ENCODE measurements around the gene RHBDD1. TPM values are rescaled to one million over a fixed set of nuclear protein-coding genes. Genes with fewer than 3 reads are reported as not detected.

RHBDD1 gene, protein sequence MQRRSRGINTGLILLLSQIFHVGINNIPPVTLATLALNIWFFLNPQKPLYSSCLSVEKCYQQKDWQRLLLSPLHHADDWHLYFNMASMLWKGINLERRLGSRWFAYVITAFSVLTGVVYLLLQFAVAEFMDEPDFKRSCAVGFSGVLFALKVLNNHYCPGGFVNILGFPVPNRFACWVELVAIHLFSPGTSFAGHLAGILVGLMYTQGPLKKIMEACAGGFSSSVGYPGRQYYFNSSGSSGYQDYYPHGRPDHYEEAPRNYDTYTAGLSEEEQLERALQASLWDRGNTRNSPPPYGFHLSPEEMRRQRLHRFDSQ
- total RNA-seq: 29.5 TPM
- long read RNA-seq, full-length matches to known transcripts: 9 of 20 reads
- long read RNA-seq, partial matches to known transcripts: 0 of 20 reads
- long read RNA-seq, other reads (novel, unspliced or antisense): 11 of 20 reads

DNA sequence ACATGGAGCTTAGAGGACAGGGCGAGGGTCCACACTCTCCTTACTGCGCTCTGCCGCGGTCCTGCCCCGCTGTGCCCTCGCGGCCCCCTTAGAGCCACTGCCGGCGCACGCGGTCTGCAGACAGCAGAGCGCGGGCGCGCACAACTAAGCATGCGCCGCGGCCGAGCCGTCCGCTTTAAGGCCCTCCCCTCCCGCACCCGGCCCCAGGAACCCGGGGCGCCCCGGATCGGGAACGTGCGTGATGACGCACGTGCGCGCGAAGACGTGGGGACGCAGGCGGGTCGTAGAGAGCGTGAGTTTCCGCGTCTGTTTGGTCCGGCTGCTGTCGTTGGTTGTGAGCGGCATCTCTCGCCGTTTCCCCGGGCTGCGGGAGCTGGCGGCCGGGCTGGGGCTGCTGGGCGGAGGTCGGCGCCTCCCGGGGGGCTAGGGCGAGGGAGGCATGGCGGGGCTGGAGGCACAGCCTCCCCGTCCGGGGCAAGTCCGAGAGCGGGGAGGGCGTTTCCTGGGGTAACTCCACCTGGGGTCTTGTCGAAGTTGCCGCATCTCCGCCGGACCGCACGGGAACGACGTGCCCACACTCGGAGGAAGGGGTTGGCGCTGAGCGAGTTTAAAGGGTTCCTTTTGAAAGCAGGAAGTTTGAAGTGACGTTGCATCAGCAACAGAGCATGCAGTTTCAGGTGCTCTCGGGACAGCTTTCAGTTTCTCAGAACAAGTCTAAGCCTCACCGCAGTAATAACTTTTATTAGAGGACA is at the start of gene RHBDD1:
Gene RHBDD1 (plus strand): TSS at position 259 of the 752 bp plus-strand sequence. CDS start 28,640 bp downstream, outside the sequence.
- ATAC-seq (ENCODE audit: poor library complexity) (peak; percentile 99), DNase-seq (peak; percentile 97)
- intact Hi-C loops (cut with DNase I): no loop called here

DNA sequence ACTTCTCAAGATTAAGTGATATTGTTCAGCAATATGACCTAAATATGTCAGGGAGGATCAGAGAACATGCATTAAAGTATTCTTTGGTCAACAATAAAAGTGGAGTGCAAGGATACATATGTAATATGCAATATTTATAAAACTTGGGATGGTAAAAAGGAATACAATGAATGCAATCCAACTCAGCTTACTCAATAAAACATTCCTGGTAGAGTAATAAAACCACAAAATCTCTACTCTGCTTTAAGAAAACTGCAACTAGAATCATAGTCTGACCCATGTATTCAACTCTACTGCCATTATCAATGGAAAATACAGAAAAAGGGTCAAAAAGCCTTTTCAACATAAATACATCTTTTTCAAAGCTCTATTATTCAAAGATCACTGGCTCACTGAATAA is 47.8 kb upstream of the RHBDD1 start:
- intact Hi-C loops (cut with DNase I): no loop called here
- ATAC-seq (ENCODE audit: poor library complexity): no peak

DNA sequence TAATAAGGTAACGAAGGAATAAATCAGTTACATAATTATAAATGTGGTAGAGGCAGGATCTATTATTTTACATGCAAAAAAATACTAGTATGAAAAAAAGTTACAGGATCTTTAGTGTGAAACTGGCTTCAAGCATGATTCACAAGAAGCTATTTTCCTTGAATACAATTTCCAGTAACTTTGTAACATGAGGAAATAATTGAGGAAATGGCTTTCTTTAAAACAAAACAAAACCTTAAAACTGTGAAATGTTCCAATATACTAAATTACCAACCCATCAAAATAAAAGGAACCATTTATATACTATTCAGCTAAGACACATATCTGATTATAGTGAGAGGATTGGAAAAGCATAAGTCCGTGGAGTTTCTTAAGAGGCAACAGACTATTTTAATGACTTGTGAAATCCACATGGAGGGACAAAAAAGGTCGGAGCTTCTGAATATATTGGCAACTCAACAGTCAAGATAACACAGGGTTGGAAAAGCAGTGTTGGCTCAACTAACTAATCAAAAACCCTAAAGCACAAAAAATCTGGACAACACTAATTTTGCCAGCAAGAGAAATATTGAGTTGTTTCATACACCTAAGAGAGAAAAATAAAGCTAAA is 46.9 kb upstream of the RHBDD1 start:
- intact Hi-C loops (cut with DNase I): no loop called here
- DNase-seq (no peak), ATAC-seq (ENCODE audit: poor library complexity) (no peak)

More for the DNA sequence above, 47.8 kb upstream of the RHBDD1 start:
- no peak for DNase-seq

DNA sequence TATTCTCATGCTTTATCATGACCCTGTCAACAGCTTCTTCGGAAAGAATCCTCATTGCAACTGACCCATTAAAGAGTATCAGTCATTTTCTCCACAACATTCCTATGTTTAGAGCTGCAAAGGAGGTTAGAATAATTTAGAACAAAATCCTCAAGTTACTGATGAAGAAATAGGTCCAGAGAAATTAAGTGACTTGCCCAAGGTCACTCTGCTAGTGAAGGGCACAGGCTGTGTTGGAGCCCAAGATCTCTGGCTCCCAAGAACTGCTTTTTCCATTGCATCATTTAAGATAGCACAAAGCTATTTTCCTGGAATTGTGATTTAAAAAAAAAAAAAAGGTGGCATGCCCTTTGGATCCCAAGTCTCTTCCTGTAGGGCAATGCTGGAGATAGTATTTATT is 45.8 kb upstream of the RHBDD1 start:
- DNase-seq: no peak
- intact Hi-C loops (cut with DNase I): loop anchor here (10.0 kb wide), 3 partner anchors 65 to 345 kb away; no protein-coding TSS in a partner anchor
- peak; percentile 5 for ATAC-seq (ENCODE audit: poor library complexity)

DNA sequence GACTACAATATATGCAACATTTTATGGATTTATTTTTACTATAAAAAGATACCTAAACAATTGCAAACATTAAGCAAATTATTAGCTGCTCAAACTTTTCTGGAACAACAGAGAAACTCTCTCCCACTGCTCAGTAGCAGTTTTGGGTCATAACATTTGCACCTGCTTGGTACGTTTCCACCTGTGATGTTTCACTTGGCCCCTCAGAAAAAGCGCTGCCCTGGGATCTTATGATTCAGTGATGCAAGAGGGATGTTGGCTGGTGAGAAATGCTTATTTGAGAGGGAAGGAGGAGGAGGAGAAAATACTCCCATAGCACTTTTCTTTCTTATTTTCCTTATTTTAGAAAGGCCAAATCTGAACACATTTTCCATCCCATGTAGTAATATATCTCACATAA is 45.4 kb upstream of the RHBDD1 start:
- DNase-seq: no peak
- intact Hi-C loops (cut with DNase I): loop anchor here (10.0 kb wide), 3 partner anchors 66 to 346 kb away; no protein-coding TSS in a partner anchor
- ATAC-seq (ENCODE audit: poor library complexity): no peak

DNA sequence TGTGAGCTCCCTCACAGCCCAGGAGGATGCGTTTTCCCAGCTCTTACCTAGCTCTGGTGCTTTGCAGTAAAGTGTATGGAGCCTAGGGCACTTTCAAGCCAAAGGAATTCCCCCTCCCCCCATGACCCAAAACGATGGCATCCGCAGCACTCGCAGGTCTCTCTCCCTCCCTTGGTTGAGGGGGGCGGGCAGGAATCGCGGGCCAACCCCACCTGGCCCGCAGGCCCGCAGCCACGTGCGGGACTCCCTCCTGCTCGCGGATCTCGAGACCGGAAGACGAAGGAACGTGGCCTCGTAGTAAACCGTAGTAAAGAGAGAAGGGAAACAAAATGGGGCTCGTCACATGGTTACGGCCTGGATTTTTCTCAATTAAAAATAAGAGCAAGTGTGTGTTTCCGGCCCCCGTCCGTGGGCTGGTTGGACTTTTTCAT is 44.8 kb upstream of the RHBDD1 start:
- DNase-seq (no peak), ATAC-seq (ENCODE audit: poor library complexity) (peak; percentile 20)
- intact Hi-C loops (cut with DNase I): loop anchor here (10.0 kb wide), 3 partner anchors 66 to 346 kb away; no protein-coding TSS in a partner anchor

DNA sequence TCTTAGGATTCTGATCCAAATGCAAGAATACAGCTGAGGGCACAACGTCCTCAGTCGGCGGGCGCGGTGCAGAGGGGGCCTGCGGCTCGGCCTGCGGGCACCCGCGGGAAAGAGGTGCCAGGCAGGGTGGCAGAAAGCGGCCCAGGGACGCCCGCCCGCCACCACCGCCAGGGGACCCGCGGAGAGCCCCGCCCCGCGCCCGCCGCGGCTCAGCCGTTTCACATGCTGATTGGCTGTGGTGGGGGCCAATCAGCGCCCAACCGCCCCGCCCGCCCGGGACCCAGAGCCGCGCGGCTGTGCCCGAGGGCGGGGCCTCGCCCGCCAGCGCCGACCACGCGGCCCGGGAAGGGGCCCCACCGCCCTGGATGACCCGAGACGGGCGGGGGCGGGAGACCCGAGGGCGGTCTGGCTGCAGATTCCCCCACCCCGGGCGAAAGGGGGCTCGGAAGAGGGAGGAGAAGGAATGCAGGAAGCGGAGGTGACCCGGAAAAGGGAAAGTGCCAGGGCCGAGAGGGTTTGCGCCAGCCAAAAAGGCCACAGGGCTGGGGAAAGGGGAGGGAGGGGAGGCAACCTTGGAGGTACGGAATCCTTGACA is 44.3 kb upstream of the RHBDD1 start:
- intact Hi-C loops (cut with DNase I): loop anchor here (10.0 kb wide), 3 partner anchors 67 to 347 kb away; no protein-coding TSS in a partner anchor
- peak; percentile 93 for ATAC-seq (ENCODE audit: poor library complexity)
- DNase-seq: peak; percentile 95

DNA sequence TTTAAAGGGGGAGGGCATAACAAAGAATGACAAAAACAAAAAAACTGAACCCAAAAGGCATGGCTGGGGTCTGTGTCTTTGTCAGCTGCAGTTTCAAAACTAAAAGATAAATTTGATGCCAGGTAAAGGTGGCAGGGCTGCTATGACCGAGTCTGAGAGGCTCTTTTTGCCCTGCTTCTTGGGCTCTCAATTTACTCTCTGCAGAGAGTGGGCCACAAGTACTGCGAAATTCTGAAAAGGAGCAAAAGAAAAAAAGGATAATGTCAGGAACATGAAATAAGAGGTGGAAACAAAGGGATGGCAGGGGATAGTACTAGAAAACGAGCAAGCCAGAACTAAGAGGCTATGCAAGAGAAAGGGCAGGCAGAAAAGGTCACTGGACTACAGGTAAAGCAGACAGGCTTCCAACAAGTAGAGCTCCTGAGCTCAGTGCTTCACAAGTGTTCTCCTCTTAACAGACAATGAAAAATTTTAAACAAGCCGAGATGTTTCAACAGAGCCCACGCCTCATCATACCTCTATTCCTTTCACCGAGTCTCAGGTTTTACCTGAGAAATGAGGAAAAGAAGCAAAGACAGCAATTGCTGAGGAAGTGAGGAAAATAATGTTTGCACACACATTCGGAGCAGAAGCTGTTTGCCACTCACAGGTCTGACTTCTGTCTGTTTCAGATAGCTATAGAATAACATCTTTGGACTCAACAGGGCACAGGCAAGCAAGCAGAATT is 43.5 kb upstream of the RHBDD1 start:
- DNase-seq (no peak), ATAC-seq (ENCODE audit: poor library complexity) (no peak)
- intact Hi-C loops (cut with DNase I): loop anchor here (10.0 kb wide), 3 partner anchors 68 to 348 kb away; no protein-coding TSS in a partner anchor

DNA sequence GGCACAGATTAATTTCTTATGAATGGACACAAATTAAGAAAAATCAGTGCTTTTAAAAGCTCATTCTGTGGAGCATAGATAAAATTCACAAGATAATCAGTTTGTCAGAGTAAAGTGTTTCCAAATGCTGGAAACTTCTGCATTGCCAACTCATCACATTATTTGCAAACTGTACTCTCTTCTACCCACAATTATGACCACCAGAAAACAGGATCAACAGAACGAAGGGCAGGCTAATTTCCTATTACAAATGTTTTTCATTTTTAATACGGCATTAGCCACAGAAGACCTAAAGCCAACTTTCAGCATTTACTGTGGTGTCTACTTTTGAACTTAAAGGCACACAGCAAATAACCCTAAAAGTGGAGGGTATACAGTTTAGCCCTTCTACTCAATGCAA is 42.2 kb upstream of the RHBDD1 start:
- intact Hi-C loops (cut with DNase I): loop anchor here (10.0 kb wide), 3 partner anchors 69 to 349 kb away; no protein-coding TSS in a partner anchor
- DNase-seq (no peak), ATAC-seq (ENCODE audit: poor library complexity) (no peak)

DNA sequence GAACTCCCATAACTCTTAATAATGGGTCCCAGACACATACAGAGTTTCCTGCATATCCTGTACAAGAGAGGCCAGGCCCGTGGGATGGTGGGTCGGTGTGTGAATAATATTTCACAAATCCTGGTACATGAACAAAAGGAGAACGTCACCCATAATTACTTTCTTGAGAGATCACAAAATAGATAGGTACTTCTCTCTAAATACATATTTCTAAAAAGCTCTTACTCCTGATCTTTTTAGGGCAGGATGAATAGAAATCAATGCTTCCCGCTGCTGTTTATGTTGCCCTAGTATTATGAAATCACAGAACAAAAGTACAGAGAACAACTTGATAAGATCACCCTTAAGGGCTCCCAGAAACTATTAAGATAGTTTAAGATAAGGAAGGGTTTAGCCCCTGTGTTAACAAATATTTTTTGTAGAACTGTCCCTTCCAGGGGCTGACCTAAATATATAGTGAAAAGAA is 41.6 kb upstream of the RHBDD1 start:
- ATAC-seq (ENCODE audit: poor library complexity): no peak
- no peak for DNase-seq
- intact Hi-C loops (cut with DNase I): loop anchor here (10.0 kb wide), 3 partner anchors 69 to 349 kb away; no protein-coding TSS in a partner anchor

DNA sequence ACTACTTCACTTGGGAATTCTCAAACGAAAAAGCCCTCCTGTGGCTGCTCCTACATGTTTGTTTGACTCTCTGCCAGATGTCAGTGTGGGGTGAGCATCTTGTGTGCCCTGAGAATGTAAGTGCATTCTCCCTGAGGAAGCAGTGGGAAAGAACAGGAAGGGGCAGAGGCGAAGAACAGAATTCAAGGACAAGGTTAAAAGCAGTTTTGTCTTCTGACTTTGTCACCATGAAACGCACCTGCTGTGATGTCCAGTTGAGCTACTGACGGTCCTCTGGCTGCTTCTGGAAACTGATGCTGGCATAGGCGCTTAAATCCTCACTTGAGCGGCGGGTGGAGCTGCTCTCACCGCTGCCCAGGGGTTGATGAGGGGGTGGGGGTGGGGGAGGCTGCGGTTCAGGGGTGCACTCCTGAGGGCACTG is 41.1 kb upstream of the RHBDD1 start:
- DNase-seq (no peak), ATAC-seq (ENCODE audit: poor library complexity) (no peak)
- intact Hi-C loops (cut with DNase I): loop anchor here (10.0 kb wide), 3 partner anchors 70 to 350 kb away; no protein-coding TSS in a partner anchor

DNA sequence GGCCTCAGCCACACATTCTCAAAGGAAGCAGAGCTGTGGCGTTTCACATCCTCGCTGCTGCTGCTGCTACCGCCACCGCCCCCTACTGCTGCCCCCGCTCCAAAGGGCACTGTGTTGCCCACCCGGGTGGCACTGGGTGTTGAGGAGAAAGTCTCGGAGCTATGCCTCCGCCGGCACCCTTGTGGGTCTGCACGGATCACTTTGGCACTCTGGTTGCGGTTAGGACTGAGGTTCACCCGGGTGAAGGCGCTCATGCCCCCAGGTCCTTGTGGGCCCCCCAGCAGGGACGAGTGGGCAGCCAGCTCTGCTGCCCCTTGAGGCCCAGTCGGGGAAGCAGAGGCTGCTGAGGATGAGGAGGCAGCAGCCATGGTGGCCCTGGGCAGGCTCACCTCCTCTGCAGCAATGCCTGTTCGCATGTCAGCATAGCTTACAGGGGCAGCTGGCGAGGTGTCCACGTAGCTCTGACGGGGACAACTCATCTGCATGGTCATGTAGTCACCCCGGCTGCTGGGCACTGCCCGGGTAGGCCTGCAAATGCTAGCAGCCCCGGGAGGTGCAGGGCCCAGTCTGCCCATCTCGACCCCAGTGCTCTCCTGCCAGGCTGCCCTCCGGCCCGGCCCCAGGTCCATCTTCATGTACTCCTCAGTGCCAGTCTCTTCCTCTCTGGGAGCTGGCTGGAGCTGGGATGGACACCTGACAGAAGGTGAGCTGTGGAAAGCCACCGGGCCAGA is 40.4 kb upstream of the RHBDD1 start:
- no peak for ATAC-seq (ENCODE audit: poor library complexity)
- peak; percentile 50 for DNase-seq
- intact Hi-C loops (cut with DNase I): loop anchor here (10.0 kb wide), 3 partner anchors 71 to 351 kb away; no protein-coding TSS in a partner anchor

DNA sequence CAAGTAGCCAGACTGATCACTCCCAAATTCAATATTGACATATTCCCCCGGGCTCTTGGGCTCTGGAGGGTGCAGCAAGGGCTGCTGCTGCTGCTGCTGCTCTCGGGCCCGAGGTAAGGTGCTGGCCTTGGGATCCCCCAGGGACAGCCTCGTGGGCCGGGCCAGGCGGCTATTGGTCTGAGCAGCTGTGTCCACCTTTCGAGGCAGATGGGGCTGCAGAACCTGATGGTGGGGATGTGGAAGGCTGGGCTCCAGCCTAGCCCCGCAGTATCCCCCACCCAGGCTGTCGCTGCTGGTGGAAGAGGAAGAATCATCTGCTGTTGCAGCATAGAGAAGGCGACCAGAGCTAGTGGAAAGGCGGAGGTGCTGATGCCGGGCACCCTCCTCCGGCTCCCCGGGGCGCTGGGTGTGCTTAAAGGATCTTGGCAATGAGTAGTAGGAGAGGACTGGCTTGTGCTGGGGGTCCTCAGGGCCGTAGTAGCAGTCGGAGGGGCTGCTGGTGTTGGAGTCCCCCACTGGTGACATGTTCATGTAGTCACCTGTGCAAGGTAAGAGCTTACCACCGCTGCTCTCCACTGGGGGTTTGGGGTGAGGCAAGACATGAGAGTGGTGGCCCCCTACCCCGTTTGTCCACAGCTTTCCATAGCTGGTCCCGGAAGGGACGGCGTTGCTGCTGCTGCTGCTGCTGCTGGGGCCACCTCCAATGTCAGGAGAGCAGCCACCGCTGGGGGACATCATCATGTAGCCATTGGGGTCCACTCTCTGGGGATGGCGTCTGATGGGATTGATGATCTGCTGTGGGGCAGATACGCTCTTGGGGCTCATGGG is 39.6 kb upstream of the RHBDD1 start:
- ATAC-seq (ENCODE audit: poor library complexity) (no peak), DNase-seq (peak; percentile 42)
- intact Hi-C loops (cut with DNase I): loop anchor here (10.0 kb wide), 3 partner anchors 71 to 351 kb away; no protein-coding TSS in a partner anchor

DNA sequence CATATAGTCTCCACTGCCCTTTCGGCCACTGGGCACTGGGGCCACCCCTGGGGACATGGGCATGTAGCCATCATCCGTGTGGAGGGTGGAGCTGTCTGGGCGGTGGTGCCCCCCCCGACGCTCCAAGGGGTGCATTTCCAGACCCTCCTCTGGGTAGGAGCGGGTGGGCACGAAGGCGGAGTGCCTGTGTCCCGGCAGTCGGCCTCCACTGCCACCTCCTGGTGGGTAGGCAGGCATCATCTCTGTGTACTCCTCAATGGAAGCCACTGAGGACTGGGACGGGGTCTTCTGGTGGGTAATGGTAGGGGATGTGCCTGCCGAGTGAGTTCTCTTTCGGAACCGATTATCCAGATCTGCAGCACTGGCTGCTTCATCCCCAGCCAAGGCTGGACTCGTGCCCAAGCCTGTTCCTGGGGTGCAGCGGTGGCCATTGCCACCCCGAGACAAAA is 39.0 kb upstream of the RHBDD1 start:
- peak; percentile 28 for ATAC-seq (ENCODE audit: poor library complexity)
- DNase-seq: peak; percentile 62
- intact Hi-C loops (cut with DNase I): loop anchor here (10.0 kb wide), 3 partner anchors 72 to 352 kb away; no protein-coding TSS in a partner anchor

DNA sequence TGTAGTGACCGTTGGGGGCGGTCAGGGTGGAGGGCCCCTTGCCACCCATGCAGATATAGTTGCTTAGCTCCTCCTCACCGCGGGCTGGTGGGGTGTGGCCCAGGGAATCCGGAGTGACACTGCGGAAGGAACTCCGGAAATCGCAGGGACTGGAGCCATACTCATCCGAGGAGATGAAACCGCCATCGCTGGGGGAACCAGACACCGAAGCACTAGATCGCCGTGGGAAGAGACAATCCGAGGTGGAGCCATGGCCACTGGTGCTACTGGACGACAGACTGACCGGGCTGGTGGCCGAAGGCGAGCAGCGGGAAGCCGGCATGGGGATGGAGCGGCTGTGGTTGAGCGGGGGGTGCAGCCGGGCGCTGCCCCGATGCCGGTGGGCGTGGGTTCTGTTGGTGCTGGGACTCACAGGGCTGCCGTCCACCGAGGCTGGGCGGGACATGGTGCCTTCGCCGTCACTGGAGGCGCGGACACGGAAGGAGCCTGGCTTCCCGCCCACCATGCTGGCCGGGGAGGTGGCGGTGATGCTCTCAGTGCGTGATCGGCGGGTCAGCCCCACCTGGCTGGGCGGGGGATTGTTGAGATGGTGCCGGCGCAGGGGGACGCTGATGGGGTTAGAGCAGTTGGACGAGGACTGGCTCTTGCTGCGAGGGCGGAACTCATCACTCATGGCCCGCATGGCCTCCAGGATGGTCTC is 38.4 kb upstream of the RHBDD1 start:
- peak; percentile 66 for DNase-seq
- no peak for ATAC-seq (ENCODE audit: poor library complexity)
- intact Hi-C loops (cut with DNase I): loop anchor here (10.0 kb wide), 3 partner anchors 73 to 353 kb away; no protein-coding TSS in a partner anchor

All from Right ventricle myocardium superior (tissue), 1 donor.